DMS153 treated with DMSO at 0.1 percent for 48 hours (cell line): Measurements from ENCODE around the gene HDGFL2.
"Not testable (repeated sequence)": the region's sequence is repeated elsewhere in the genome, so short reads cannot be mapped to it uniquely, and the experiment has no call there.

Source experiments
- DNase-seq: peaks from one replicate; lab custom pipeline; 2025; ENCODE audit not compliant: unreplicated experiment; lab: John Stamatoyannopoulos, UW

HDGFL2 gene

DNA sequence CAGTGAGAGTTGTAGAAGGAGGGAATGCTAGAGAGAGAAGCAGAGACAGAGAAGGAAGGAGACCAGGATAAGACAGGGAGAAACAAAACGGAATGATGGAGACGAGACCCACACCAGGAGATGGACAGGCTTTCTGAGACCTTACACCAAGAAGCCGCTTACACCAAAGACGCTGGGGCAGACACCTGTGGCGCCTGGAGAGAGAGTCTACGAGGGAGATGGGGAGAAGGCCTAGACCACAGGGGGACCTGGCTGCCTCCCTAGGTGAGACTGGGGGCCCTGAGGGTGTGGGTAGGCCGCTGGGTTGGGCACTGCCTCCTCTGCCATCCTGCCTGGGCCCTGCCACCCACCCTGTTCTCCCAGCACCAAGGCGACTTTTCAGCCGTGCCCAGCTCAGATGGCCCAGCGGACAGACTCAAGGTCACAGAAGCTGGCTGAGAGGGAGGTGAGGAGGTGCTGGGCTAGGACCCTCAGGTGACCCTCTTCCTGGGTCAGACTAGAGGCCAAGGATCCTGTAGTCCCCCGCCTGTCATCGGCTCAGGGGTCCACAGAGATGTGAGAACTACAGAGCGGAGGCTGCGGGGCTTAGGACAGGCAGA lies 57.9 kb downstream of the HDGFL2 start:
- DNase-seq: no peak

GRCh38 chr19:4531562-4532165 lies 59.6 kb downstream of the HDGFL2 start:
- DNase-seq: no peak

GRCh38 chr19:4533334-4533733 lies 61.2 kb downstream of the HDGFL2 start:
- no peak for DNase-seq

GRCh38 chr19:4533835-4534424 lies 61.8 kb downstream of the HDGFL2 start:
- no peak for DNase-seq

- DNase-seq: peak; percentile 14
Measured at GRCh38 chr19:4534836-4535658, 63.0 kb downstream of the HDGFL2 start, which contains the start of gene PLIN5. PLIN5 (minus strand) TSS chr19:4535224; CDS start chr19:4534074, 1,150 bp downstream.

DNA sequence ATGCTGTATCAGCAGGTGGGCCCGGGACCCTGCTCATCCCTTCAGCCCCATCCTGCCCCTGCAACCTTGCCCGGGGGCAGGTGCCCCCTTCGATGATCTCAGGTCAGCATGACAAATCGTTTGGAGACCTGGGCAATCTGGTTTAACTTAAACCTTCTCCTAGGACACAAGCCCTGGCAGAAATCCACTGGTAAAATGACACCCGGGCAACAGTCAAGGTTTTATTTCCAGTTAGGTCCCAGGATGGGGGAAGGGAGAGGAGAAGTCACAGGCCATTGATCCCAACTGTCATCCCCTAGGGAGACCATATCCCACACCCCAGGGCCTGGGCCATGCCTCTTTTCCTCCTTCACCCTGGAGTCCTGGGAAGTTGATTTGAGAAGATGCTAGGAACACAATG lies 64.7 kb downstream of the HDGFL2 start:
- no peak for DNase-seq

GRCh38 chr19:4537953-4538600 lies 66.0 kb downstream of the HDGFL2 start:
- DNase-seq: peak; percentile 14

DNA sequence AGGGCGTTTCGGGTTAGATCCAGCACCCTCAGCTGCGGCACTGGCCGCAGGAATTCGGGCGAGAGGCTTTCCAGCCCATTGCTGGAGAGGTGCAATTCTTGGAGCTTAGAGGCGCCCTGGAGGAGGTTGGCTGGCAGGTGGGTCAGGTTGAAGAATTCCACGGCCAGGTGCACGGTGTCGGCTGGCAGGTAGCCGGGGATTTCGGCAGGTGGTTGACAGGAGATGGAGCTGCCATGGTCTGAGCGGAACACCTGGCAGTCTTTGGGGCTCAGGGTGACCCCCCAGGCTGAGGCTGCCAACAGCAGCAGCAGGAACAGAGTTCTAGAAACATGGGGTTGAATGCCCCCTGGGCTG lies 66.5 kb downstream of the HDGFL2 start:
- DNase-seq: no peak

GRCh38 chr19:4539169-4539692 lies 67.1 kb downstream of the HDGFL2 start:
- DNase-seq: no peak

GRCh38 chr19:4539693-4540581 lies 67.8 kb downstream of the HDGFL2 start, which contains the start of gene LRG1:
LRG1 (minus strand) TSS chr19:4540036; CDS start chr19:4540013, 23 bp downstream.
- no peak for DNase-seq

DNA sequence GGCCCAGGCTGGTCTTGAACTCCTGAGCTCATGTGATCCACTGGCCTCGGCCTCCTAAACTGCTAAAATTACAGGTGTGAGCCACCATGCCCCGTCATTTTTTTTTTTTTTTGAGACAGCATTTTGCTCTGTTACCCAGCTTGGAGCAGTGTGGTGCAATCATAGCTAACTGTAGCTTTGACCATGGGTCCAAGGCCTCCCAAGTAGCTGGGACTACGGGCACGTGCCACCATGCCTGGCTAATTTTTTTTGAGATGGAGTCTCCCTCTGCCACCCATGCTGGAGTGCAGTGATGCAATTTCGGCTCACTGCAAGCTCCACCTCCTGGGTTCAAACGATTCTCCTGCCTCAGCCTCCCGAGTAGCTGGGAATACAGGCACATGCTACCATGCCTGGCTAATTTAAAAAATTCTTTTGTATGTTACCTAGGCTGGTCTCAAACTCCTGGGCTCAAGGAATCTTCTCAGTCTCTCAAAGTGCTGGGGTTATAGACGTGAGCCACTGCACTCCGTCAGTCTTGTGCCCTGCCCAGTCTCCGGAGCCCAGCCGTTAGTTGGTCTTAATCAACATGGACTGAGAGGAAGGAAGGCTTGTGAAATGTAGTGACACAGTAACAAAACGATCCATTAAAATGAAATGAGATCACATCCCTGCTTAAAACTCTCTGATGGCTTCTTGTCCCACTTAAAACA lies 69.2 kb downstream of the HDGFL2 start:
- no peak for DNase-seq

DNA sequence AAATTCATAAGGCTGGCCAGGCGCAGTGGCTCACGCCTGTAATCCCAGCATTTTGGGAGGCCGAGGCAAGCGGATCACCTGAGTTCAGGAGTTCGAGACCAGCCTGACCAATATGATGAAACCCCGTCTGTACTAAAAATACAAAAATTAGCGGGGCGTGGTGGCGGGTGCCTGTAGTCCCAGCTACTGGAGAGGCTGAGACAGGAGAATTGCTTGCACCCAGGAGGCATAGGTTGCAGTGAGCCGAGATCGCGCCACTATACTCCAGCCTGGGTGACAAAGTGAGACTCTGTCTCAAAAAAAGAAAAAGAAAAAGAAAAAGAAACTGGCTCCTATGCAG lies 69.7 kb downstream of the HDGFL2 start:
- DNase-seq: not testable (repeated sequence)

DNA sequence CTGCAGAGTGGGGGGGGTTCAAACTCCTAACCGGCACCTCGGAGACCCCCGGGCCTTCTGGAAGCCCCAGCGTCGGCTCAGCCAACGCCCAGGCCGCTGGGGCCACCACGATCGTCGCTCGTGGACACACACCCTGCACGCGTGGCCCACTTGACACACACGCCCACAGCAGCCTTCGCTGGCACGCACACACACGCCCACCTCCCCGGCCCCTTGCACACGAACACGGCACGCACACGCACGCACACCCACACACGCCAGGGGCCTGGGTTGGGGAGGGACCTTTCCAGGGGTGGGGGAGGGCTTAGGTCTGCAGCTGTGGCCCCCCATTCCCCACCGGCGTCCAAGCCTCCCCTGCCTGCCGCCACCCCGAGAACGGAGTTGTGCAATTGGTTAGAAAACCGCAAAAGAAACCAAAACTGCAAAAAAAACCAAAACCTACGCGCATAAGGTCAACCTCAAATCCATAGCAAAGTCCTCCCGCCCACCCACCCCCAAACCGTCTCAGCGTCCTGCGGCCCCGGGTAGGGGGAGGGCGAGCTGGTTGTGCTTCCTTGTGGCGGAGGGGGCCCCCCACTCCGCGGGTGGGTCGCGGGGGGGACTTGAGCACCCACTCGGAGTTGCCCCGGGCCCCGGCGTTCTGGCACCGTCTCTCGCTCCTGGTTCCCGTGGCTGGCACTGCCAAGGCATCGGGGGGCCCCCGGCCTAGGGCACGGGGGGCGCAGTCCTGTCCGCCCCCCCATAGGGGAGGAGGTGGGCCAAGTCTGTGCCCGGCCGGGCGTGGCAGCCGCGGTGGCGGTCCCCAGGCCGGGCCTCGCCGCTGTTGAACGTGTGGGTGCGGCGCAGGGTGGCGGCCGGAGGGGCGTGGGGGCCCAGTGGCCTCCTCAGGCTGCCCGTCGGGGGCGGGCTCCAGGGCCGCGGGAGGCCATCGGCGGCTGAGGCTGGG lies 71.1 kb downstream of the HDGFL2 start:
- DNase-seq: no peak

DNA sequence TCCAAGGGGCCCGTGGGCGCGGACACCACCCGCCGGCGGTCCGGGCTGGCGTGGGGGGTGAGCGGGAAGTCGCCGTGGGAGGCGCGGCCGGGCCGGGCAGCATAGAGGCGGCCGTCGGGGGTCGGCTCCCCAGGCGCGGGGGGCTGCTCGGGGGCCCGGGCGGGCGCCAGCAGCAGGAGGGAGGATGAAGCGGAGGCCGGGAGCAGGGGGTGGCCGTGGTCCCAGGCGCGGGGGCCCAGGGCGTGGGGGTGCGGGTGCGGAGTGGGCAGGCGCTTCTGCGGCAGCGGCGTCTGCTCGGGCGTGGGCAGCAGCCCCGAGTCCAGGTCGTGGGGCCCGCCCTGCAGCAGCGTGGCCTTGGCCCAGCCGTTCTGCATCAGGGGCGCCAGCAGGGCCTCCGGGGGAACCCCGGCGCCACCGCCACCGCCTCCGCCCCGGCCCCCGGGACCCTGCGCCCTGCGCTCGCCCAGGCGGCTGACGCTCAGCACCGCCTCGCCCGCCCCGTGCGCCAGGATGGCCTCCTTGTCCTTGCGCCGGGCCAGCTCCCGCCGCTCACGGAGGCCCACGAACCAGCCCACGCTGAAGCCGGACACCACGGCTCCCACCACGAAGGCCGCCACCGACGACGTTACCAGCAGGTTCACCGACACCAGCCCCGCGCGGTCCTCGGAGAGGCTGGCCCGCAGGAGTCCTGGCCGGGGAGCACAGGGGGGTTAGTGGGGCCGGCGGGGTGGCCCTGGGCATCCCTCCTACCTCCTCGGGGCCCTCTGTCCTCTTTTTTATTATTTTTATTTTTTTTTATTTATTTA lies 71.9 kb downstream of the HDGFL2 start:
- no peak for DNase-seq

DNA sequence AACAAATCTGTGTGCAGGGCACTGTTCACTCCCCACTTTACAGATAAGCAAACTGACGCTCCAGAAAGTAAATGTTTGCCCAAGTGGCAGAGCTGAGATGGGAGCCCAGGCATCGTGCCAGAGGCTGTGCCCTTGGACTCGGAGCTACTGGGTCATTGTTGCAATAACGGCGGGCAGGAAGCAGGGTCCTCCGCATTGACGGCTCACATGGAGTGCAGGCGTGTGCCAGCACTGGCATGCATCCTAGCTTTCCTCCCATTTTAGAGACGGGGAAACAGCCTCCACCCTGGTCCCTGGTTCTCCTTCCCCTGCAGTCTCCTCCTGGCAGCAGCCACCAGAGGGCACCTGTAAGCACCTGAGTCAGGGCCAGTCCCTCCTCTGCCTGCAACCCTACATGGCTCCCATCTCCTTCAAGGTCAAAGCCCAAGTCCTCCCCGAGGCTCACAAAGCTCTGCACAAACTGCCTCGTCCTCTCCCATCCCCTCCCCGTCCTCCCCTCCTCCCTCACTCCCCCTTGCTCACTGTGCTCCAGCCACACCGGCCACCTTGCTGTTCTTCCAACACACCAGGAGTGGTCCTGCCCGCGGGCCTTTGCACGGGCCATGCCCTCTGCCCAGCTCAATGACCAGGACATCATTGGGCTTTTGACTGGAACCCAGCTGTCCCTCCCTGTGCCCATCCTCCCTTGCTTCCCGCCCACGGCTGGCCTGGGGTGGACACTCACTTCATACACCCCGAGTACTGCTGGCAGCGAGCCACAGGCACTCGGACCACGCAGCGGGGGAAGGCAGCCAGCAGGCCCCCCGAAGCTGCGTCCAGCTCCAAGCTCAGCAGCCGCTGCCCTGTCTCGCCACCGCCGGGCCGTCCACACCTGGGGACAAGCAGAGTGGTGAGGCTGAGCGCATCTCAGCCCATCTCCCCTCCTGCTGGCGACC lies 75.5 kb downstream of the HDGFL2 start:
- no peak for DNase-seq

DNA sequence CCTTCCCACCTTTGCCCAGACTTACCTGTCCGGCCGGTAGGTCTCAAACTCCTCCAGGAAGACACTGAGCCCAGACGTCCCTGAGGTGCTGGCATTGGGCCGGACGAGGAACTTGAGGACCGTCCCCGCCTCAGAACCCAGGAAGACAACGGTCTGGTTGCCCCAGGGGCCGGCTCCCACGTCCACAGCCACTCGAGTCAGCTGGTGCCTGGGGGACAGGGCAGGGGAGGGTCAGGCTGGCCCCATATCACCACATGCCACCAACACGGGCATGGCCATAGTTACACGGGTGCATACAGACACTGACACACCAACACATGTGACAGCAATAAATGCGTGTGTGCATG lies 76.1 kb downstream of the HDGFL2 start:
- DNase-seq: no peak

DNA sequence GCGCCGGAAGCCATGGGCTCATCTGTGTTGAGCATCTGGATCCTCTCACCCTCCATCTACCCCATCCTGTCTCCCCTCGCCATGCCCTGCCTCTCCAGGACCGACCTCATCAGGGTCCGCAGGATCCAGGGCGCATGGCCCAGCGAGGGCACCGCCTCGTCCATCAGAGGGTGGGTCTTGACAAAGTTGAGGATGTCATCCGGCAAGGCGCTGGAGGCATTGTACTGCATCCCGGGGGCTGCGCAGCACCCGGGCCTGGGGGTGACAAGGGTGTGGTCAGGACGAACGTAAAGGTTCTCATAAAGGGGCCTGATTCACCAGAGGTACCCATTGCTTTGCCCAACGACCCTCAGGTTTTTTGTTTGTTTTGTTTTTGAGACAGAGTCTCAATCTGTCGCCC lies 77.9 kb downstream of the HDGFL2 start:
- no peak for DNase-seq
